ENCODE measurements around the gene OCSTAMP. TPM values are rescaled to one million over a fixed set of nuclear protein-coding genes. Genes with fewer than 3 reads are reported as not detected.

OCSTAMP gene
- total RNA-seq: not detected in 2 replicates

GRCh38 chr20:46550461-46550860 lies at the start of gene OCSTAMP:
Gene OCSTAMP (minus strand): TSS chr20:46550654. CDS start chr20:46550560, 94 bp downstream.

GRCh38 chr20:46512943-46513844 lies 37.3 kb downstream of the OCSTAMP start, which contains the start of gene ZNF334:
Gene ZNF334 (minus strand): TSS chr20:46513559. CDS start chr20:46512102, 1,457 bp downstream.

Other genes starting within 250 kb of the OCSTAMP start
- gene CDH22, start 242.2 kb downstream of the OCSTAMP start, total RNA-seq: not detected in 2 replicates
- gene ELMO2, start 144.0 kb downstream of the OCSTAMP start, total RNA-seq: 38.4 and 42.2 TPM in 2 replicates
- gene ZNF334, start 37.1 kb downstream of the OCSTAMP start, total RNA-seq: 1.8 and 4.6 TPM in 2 replicates
- 3.1 and 8.2 TPM in 2 replicates for gene SLC13A3, start 100.8 kb upstream of the OCSTAMP start, total RNA-seq
- gene TP53RK, start 138.8 kb upstream of the OCSTAMP start, total RNA-seq: 18.4 and 20.3 TPM in 2 replicates
- 43.3 and 48.8 TPM in 2 replicates for gene SLC2A10, start 159.0 kb upstream of the OCSTAMP start, total RNA-seq

Measured in epithelial cell of alveolus of lung (primary cell).